CD4-positive, CD25-positive, alpha-beta regulatory T cell (primary cell): ENCODE measurements around the gene CUL2. TPM values are rescaled to one million over a fixed set of nuclear protein-coding genes. Genes with fewer than 3 reads are reported as not detected.
A peak's percentile ranks its signal among the peaks of the same experiment; 100 is the strongest.
"Not testable (repeated sequence)": the region's sequence is repeated elsewhere in the genome, so short reads cannot be mapped to it uniquely, and the experiment has no call there.

Experiments used
- ATAC-seq, 2 donors: fragments of 150-1000 bp; cut with Tn5 transposase; one replicate each; pipeline ENCODE4 v1.10.0; 2021; ENCODE audit warnings: low read depth in 2 of 2, moderate number of reproducible peaks in 2 of 2, moderate library complexity in 1 of 2
- DNase-seq, 3 donors: peaks; one replicate each; pipeline versions ENCODE4 v3.0.0 to v3.0.0-alpha.2; 2012 to 2022; ENCODE audit warnings: mixed read lengths in 1 of 3
- H3K27ac ChIP-seq: one replicate; pipeline ENCODE4 v1.7.0; 2013; ENCODE audit warnings: mild to moderate bottlenecking, low read length; ENCODE audit not compliant: insufficient read depth, poor library complexity, severe bottlenecking
- H3K27me3 ChIP-seq: one replicate; pipeline ENCODE4 v1.7.0; 2013; ENCODE audit warnings: low read length; ENCODE audit not compliant: control insufficient read depth, insufficient read depth
- H3K36me3 ChIP-seq: one replicate; pipeline ENCODE4 v1.7.0; 2013; ENCODE audit warnings: mild to moderate bottlenecking, low read length, moderate library complexity; ENCODE audit not compliant: control insufficient read depth, insufficient read depth
- H3K4me1 ChIP-seq: 2 replicates; pipeline ENCODE4 v1.7.0; 2013; ENCODE audit warnings: mild to moderate bottlenecking, low read length; ENCODE audit not compliant: insufficient read depth, control insufficient read depth, poor library complexity, severe bottlenecking
- H3K4me3 ChIP-seq: one replicate; pipeline ENCODE4 v1.7.0; 2013; ENCODE audit warnings: low read depth, mild to moderate bottlenecking, low read length, moderate library complexity
- H3K9me3 ChIP-seq, 2 experiments: 1 replicate in 1 of 2; 2 replicates in 1 of 2; pipeline ENCODE4 v1.7.0; 2013; ENCODE audit warnings: low read length in 2 of 2, mild to moderate bottlenecking in 1 of 2, moderate library complexity in 1 of 2; ENCODE audit not compliant: control insufficient read depth in 2 of 2
- H3K27ac Mint-ChIP-seq, 3 donors: one replicate each; pipeline ENCODE4 v1.8.0; 2020 to 2022; ENCODE audit warnings: mild to moderate bottlenecking in 3 of 3, mixed read lengths in 3 of 3, moderate library complexity in 2 of 3
- H3K27me3 Mint-ChIP-seq: one replicate; pipeline ENCODE4 v1.8.0; 2022; ENCODE audit warnings: mild to moderate bottlenecking, mixed read lengths
- H3K36me3 Mint-ChIP-seq: one replicate; pipeline ENCODE4 v1.8.0; 2020; ENCODE audit warnings: mixed read lengths
- H3K4me1 Mint-ChIP-seq, 4 donors: one replicate each; pipeline ENCODE4 v1.8.0; 2020 to 2022; ENCODE audit warnings: mixed read lengths in 4 of 4, mild to moderate bottlenecking in 1 of 4
- H3K4me3 Mint-ChIP-seq, 4 donors: one replicate each; pipeline ENCODE4 v1.8.0; 2020 to 2022; ENCODE audit warnings: mild to moderate bottlenecking in 4 of 4, mixed read lengths in 4 of 4, moderate library complexity in 3 of 4
- H3K9me3 Mint-ChIP-seq, 7 donors: one replicate each; pipeline ENCODE4 v1.8.0; 2020 to 2022; ENCODE audit warnings: mixed read lengths in 7 of 7, mild to moderate bottlenecking in 3 of 7, moderate library complexity in 2 of 7
- polyA plus RNA-seq, 4 donors: library from polyadenylated mRNA; unstranded; fragments of 300-500 nt; fragmentation: Illumina TruSeq; gene quantifications; one replicate each; pipeline ENCODE4 v1.2.3, GENCODE V29; 2021
- total RNA-seq: library from RNA; stranded (reverse); gene quantifications from one replicate; pipeline ENCODE4 v1.2.3, GENCODE V29; 2022

The CUL2 gene
- total and polyA plus RNA-seq, 5 donors from 2014 or later = 23.6 to 39.5 (median 27.2) TPM

- Mint-ChIP-seq H3K4me1 (peaks cover 5 to 37% (median 22%) of the 10 kb centered on the region in 4 donors), H3K9me3 (no peaks in the 10 kb centered on the region), H3K36me3 (peaks cover 49% of the 10 kb centered on the region), H3K4me3 (no peak overlapping the region), H3K27ac (no peak overlapping the region), H3K27me3 (no peaks in the 10 kb centered on the region)
- H3K27ac ChIP-seq = no peak overlapping the region
- no peaks in the 10 kb centered on the region for H3K4me1 ChIP-seq
- ATAC-seq = no peak
- DNase-seq = no peak
- peaks cover 90% of the 10 kb centered on the region for H3K36me3 ChIP-seq
- H3K27me3 ChIP-seq = no peaks in the 10 kb centered on the region
- H3K9me3 ChIP-seq = no peaks in the 10 kb centered on the region
- H3K4me3 ChIP-seq = no peak overlapping the region
Observed at GRCh38 chr10:35058134-35058533, 32.0 kb downstream of the CUL2 start.

GRCh38 chr10:35056686-35057085, 33.5 kb downstream of the CUL2 start:
- peaks cover 84% of the 10 kb centered on the region for H3K36me3 ChIP-seq
- Mint-ChIP-seq H3K9me3 (no peaks in the 10 kb centered on the region), H3K36me3 (peaks cover 55% of the 10 kb centered on the region)

GRCh38 chr10:35056133-35056532, 34.0 kb downstream of the CUL2 start:
- no peaks in the 10 kb centered on the region for H3K27me3 ChIP-seq
- Mint-ChIP-seq H3K27ac (no peak overlapping the region), H3K4me1 (peaks cover 5 to 37% (median 18%) of the 10 kb centered on the region in 4 donors), H3K4me3 (no peak overlapping the region), H3K36me3 (peaks cover 58% of the 10 kb centered on the region), H3K27me3 (no peaks in the 10 kb centered on the region), H3K9me3 (no peaks in the 10 kb centered on the region)
- no peaks in the 10 kb centered on the region for H3K4me1 ChIP-seq
- H3K4me3 ChIP-seq = no peak overlapping the region
- DNase-seq = no peak
- ATAC-seq = no peak
- H3K9me3 ChIP-seq = no peaks in the 10 kb centered on the region
- H3K36me3 ChIP-seq = peaks cover 79% of the 10 kb centered on the region
- H3K27ac ChIP-seq = no peak overlapping the region

More at GRCh38 chr10:35056686-35057085, 33.5 kb downstream of the CUL2 start:
- H3K27ac Mint-ChIP-seq = peak overlapping the region in 2 of 3 donors; percentile 6 to 27
- H3K4me3 ChIP-seq = no peak overlapping the region
- no peaks in the 10 kb centered on the region for H3K27me3 ChIP-seq
- H3K27ac ChIP-seq = no peak overlapping the region
- H3K4me1 Mint-ChIP-seq = peaks cover 5 to 38% (median 18%) of the 10 kb centered on the region in 4 donors
- no peaks in the 10 kb centered on the region for H3K4me1 ChIP-seq
- ATAC-seq (no peak), DNase-seq (no peak)
- no peaks in the 10 kb centered on the region for H3K27me3 Mint-ChIP-seq
- no peaks in the 10 kb centered on the region for H3K9me3 ChIP-seq
- no peak overlapping the region for H3K4me3 Mint-ChIP-seq

- Mint-ChIP-seq H3K4me1 (peaks cover 5 to 21% (median 16%) of the 10 kb centered on the region in 4 donors), H3K4me3 (no peak overlapping the region), H3K9me3 (no peaks in the 10 kb centered on the region), H3K36me3 (peaks cover 51% of the 10 kb centered on the region), H3K27ac (peak overlapping the region in 1 of 3 donors; percentile 39), H3K27me3 (no peaks in the 10 kb centered on the region)
- peaks cover 66% of the 10 kb centered on the region for H3K36me3 ChIP-seq
- no peaks in the 10 kb centered on the region for H3K9me3 ChIP-seq
- H3K27me3 ChIP-seq = no peaks in the 10 kb centered on the region
- no peaks in the 10 kb centered on the region for H3K4me1 ChIP-seq
- H3K27ac ChIP-seq = no peak overlapping the region
- H3K4me3 ChIP-seq = no peak overlapping the region
- DNase-seq (no peak), ATAC-seq (no peak)
Observed at GRCh38 chr10:35050568-35050967, 39.6 kb downstream of the CUL2 start.

GRCh38 chr10:35046074-35046473, 44.1 kb downstream of the CUL2 start:
- H3K27me3 Mint-ChIP-seq = no peaks in the 10 kb centered on the region
- H3K27ac Mint-ChIP-seq = peak overlapping the region in 1 of 3 donors; percentile 47
- no peaks in the 10 kb centered on the region for H3K9me3 Mint-ChIP-seq
- Histone ChIP-seq H3K27me3 (no peaks in the 10 kb centered on the region), H3K4me1 (no peaks in the 10 kb centered on the region), H3K4me3 (no peak overlapping the region), H3K36me3 (peaks cover 66% of the 10 kb centered on the region), H3K27ac (no peak overlapping the region), H3K9me3 (no peaks in the 10 kb centered on the region)
- no peak for DNase-seq
- H3K4me1 Mint-ChIP-seq = peaks cover 8 to 22% (median 11%) of the 10 kb centered on the region in 4 donors
- H3K36me3 Mint-ChIP-seq = peaks cover 65% of the 10 kb centered on the region
- no peak for ATAC-seq
- H3K4me3 Mint-ChIP-seq = peak overlapping the region in 1 of 4 donors; percentile 54

- not testable (repeated sequence) for DNase-seq, H3K27me3 Mint-ChIP-seq, H3K27me3 ChIP-seq, ATAC-seq, H3K4me1 ChIP-seq, H3K4me3 ChIP-seq, H3K27ac ChIP-seq, H3K9me3 ChIP-seq, H3K9me3 Mint-ChIP-seq, H3K4me3 Mint-ChIP-seq
- Mint-ChIP-seq H3K36me3 (peaks cover 66% of the 10 kb centered on the region), H3K27ac (peak overlapping the region in 2 of 3 donors; percentile 47 to 58), H3K4me1 (peaks cover 8 to 22% (median 11%) of the 10 kb centered on the region in 4 donors)
- H3K36me3 ChIP-seq = peaks cover 67% of the 10 kb centered on the region
Observed at GRCh38 chr10:35045275-35045674, 44.9 kb downstream of the CUL2 start.

GRCh38 chr10:35043796-35044344, 46.3 kb downstream of the CUL2 start:
- H3K27me3 ChIP-seq = no peaks in the 10 kb centered on the region
- Mint-ChIP-seq H3K4me1 (peaks cover 8 to 19% (median 9%) of the 10 kb centered on the region in 4 donors), H3K4me3 (no peak overlapping the region), H3K36me3 (peaks cover 61% of the 10 kb centered on the region), H3K27ac (peak overlapping the region in 1 of 3 donors; percentile 15), H3K9me3 (no peaks in the 10 kb centered on the region), H3K27me3 (no peaks in the 10 kb centered on the region)
- H3K36me3 ChIP-seq = peaks cover 62% of the 10 kb centered on the region
- DNase-seq (no peak), ATAC-seq (no peak)
- H3K4me1 ChIP-seq = no peaks in the 10 kb centered on the region
- H3K27ac ChIP-seq = no peak overlapping the region
- no peaks in the 10 kb centered on the region for H3K9me3 ChIP-seq
- no peak overlapping the region for H3K4me3 ChIP-seq

- Histone ChIP-seq H3K27me3 (no peaks in the 10 kb centered on the region), H3K27ac (no peak overlapping the region), H3K9me3 (no peaks in the 10 kb centered on the region), H3K4me1 (no peaks in the 10 kb centered on the region), H3K4me3 (no peak overlapping the region), H3K36me3 (peaks cover 52% of the 10 kb centered on the region)
- no peak overlapping the region for H3K4me3 Mint-ChIP-seq
- no peak for ATAC-seq
- DNase-seq = no peak
- H3K4me1 Mint-ChIP-seq = peaks cover 4 to 15% (median 7%) of the 10 kb centered on the region in 4 donors
- H3K27ac Mint-ChIP-seq = peak overlapping the region; percentile 15 to 53 (median 44)
- peaks cover 52% of the 10 kb centered on the region for H3K36me3 Mint-ChIP-seq
- H3K27me3 Mint-ChIP-seq = no peaks in the 10 kb centered on the region
- no peaks in the 10 kb centered on the region for H3K9me3 Mint-ChIP-seq
Observed at GRCh38 chr10:35042783-35043182, 47.4 kb downstream of the CUL2 start.
